Epithelial cell of proximal tubule (primary cell): ENCODE data around the gene ADORA3. TPM values are rescaled to one million over a fixed set of nuclear protein-coding genes. Genes with fewer than 3 reads are reported as not detected.

Experiments
- DNase-seq: peaks from one replicate; pipeline ENCODE4 v3.0.0-alpha.2; 2011; ENCODE audit warnings: low read depth
- H3K4me3 ChIP-seq: 2 replicates; pipeline ENCODE4 v1.5.1; 2011; ENCODE audit warnings: low read depth, mild to moderate bottlenecking, low read length
- total RNA-seq: library from RNA; depleted of rRNA; stranded (reverse); fragments of >200 nt; gene quantifications from 2 replicates; pipeline ENCODE4 v1.2.3, GENCODE V29; 2015
- TF ChIP-seq, protein P1 (sequence below): conservative IDR thresholded peaks from 2 replicates; pipeline ENCODE4 v1.5.1; 2012; ENCODE audit warnings: low read depth, mild to moderate bottlenecking, low read length

ADORA3 gene
- total RNA-seq, 1 donor from 2014 or later, result not detected

DNA sequence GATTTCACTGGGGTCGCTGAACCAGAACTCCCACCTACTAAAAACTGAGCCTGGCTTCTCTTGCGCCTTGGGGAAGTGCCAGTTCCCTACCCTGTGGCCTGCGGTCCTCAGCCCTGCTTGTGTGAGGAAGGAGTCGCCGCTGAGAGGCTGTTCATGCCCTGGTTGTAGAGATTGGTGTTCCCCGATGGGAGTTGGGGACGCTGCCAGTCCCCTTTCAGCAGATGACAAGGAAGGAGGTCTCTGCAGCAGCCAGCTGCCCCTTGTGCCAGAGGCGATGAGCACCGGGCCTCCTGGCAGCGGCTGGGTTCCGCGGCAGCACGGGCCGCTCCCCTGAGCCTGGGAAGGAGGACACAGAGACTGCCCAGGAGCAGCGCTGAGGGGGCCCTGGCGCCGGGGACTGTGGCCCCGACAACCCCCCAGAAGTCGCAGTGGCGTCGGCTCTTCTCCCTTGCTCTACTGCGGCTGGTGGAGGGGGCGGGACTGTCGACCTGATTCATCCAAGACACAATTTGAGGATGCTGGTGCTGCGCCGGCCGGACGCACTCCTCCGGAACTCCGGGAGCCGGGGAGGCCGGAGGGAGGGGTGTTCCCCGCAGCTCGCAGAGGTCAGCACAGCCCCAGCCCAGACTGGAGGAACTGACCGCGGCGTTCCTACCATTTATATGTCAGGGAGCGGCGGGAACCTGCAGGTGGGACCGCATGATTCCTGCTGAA is 12.0 kb upstream of the ADORA3 start:
- TF ChIP-seq, protein P1, sequence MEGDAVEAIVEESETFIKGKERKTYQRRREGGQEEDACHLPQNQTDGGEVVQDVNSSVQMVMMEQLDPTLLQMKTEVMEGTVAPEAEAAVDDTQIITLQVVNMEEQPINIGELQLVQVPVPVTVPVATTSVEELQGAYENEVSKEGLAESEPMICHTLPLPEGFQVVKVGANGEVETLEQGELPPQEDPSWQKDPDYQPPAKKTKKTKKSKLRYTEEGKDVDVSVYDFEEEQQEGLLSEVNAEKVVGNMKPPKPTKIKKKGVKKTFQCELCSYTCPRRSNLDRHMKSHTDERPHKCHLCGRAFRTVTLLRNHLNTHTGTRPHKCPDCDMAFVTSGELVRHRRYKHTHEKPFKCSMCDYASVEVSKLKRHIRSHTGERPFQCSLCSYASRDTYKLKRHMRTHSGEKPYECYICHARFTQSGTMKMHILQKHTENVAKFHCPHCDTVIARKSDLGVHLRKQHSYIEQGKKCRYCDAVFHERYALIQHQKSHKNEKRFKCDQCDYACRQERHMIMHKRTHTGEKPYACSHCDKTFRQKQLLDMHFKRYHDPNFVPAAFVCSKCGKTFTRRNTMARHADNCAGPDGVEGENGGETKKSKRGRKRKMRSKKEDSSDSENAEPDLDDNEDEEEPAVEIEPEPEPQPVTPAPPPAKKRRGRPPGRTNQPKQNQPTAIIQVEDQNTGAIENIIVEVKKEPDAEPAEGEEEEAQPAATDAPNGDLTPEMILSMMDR, result no peak
- H3K4me3 ChIP-seq, result peak overlapping the region; percentile 52
- no peak for DNase-seq

DNA sequence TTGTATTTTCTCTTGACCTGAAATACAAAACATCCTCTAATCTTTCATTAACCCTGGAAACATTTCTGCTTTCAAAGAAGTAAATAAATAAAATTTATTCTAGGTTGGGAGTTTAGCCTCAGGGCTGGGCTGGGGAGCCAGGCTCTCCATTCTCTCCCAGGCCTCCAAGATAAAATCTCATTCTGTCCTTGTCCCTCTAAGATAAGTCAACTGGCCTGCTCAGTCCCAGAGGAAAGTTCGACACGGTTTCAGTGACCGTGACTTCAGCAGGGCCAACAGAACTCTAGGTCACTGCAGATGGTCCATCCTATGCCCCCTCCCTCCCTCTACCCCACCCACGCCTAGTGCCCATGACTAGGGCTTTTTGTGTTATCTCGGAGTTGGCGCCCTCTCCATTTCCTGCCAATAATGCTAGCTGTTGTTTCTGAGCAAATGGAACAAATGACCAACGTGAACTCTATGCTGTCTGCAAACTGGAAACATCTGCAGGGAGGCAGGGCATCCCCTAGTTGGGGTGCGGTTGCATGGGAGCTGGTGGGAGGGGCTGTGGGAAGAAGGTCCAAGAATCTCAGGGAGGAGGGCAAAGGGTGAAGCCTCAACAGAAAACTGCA is 10.1 kb upstream of the ADORA3 start:
- DNase-seq, result no peak
- TF ChIP-seq, protein P1, result no peak
- H3K4me3 ChIP-seq, result no peak overlapping the region

DNA sequence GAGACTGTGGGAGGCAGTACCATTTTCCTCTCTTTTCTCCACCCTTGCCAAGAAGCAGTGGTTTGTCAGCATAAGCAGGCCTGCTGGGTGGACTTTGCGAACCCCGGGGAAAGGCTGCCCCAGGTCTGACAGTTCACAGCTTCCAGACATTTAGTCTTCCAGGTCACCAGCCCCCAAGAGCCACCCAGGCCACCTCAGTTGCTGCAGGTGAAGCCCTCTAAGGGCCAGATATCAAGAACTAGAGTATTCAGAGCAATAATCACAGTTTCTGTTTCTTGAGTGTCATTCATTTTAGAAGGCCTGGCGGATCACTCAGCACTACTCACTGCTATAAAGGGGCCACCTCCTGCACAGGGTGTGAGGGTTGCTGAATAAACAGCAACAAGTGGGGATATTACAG is 9.5 kb upstream of the ADORA3 start:
- no peak for DNase-seq
- H3K4me3 ChIP-seq, result no peak overlapping the region
- TF ChIP-seq, protein P1, result no peak

DNA sequence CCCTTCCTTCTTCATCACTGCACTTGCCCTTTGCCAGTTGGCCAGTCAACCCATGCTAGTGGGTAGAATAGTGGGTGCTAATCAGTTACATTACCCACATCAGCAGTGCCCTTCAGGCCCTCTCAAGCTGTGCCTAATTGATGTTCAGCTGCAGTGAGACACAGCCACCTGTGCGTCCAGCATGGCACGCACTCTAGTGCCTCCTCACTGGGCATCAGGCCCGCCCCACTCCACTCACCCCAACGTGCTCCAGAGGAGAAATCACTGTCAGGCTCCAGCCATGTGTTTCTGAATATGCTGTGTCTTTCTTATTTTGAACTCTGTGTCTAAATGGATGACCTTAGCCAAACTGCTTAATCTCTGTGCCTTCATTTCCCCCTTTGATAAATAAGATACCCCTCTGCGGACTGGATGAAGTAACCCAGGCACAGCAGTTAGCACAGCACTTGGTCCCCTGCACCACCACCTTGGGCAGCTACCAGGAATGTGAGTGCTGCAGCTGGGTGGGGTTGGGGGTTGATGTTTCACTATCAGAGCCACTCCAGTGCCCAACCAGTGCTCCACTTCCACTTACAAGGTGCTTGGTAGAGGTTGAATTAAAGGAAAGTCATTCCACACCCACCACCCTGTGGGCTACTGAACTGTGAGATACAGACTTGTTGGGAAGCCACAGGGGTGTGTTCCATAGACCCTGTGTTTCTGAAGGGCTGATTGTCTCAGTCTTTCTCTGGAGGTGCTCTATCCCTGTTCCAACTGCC is 8.9 kb upstream of the ADORA3 start:
- no peak for DNase-seq
- TF ChIP-seq, protein P1, result no peak
- no peak overlapping the region for H3K4me3 ChIP-seq

DNA sequence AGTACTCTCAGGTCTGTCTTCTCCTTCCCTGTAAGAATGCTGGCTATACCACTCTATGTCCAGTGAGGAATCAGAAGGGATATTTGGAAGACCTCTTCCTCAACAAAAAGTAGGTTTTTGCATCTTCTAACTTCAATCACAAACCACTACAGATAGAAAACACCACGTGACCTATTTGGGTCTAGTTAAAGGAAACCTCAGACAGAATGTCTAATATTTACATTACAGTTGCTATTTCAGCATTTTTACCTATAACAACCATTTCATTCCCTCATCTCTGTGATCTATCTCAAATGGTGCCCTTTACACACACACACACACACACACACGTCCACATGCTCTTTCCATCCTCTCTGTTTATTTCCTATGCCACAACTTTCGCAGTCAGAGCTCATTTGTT is 7.9 kb upstream of the ADORA3 start:
- no peak for DNase-seq
- H3K4me3 ChIP-seq, result no peak overlapping the region
- TF ChIP-seq, protein P1, result no peak

DNA sequence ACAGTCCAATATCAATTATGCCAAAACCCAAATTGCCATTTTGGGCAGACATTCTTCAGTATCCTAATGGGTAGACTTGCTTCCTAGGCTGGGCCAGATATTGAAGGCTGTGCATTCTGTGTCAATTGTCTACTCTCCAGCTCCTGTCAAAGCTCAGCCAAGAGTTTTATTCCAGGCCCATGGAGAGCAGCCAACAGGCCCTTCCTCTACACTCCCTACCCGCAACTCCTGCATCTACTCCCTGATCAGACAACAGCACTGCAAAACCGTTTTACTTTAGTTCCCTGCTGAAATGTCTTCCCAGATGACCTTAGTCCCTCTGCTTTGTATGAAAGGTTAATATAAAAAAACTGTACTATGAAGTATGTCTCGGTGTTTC is 6.6 kb upstream of the ADORA3 start:
- DNase-seq, result no peak
- no peak overlapping the region for H3K4me3 ChIP-seq
- TF ChIP-seq, protein P1, result no peak
